Activated CD8-positive, alpha-beta memory T cell treated with anti-CD3 and anti-CD28 coated beads, Interleukin-2, amount 50 U/mL, for 24 hours (primary cell): ENCODE measurements around the gene GNG14.
"Not testable (repeated sequence)": the region's sequence is repeated elsewhere in the genome, so short reads cannot be mapped to it uniquely, and the experiment has no call there.

Source experiments
- DNase-seq: peaks from one replicate; pipeline ENCODE4 v3.0.0-alpha.2; 2020; ENCODE audit errors: extremely low read depth

GNG14 gene

GRCh38 chr19:12687496-12688196 lies at the start of gene GNG14:
TSS of gene GNG14 (plus strand) at chr19:12687998. CDS start at chr19:12688049, 51 bp downstream.
- no peak for DNase-seq

- DNase-seq: no peak
Observed at GRCh38 chr19:12638611-12639182, 49.1 kb upstream of the GNG14 start.

- peak; percentile 79 for DNase-seq
Observed at GRCh38 chr19:12639901-12640613, 47.7 kb upstream of the GNG14 start.

- DNase-seq: no peak
Observed at GRCh38 chr19:12641456-12641855, 46.3 kb upstream of the GNG14 start.

- no peak for DNase-seq
Observed at GRCh38 chr19:12642506-12642905, 45.3 kb upstream of the GNG14 start.

- DNase-seq: not testable (repeated sequence)
Observed at GRCh38 chr19:12643716-12644115, 44.1 kb upstream of the GNG14 start.

GRCh38 chr19:12646551-12646950 lies 41.2 kb upstream of the GNG14 start:
- DNase-seq: no peak

GRCh38 chr19:12647047-12647446 lies 40.8 kb upstream of the GNG14 start:
- no peak for DNase-seq

GRCh38 chr19:12647490-12648071 lies 40.2 kb upstream of the GNG14 start:
- DNase-seq: no peak

GRCh38 chr19:12648088-12648487 lies 39.7 kb upstream of the GNG14 start:
- no peak for DNase-seq

- DNase-seq: no peak
Observed at GRCh38 chr19:12649941-12650340, 37.9 kb upstream of the GNG14 start.

GRCh38 chr19:12652219-12652618 lies 35.6 kb upstream of the GNG14 start:
- no peak for DNase-seq

GRCh38 chr19:12655546-12655945 lies 32.3 kb upstream of the GNG14 start:
- DNase-seq: no peak

GRCh38 chr19:12656899-12657571 lies 30.8 kb upstream of the GNG14 start:
- no peak for DNase-seq

GRCh38 chr19:12657966-12658365 lies 29.8 kb upstream of the GNG14 start:
- no peak for DNase-seq

- DNase-seq: no peak
Observed at GRCh38 chr19:12660980-12661379, 26.8 kb upstream of the GNG14 start.

GRCh38 chr19:12664406-12665280 lies 23.2 kb upstream of the GNG14 start:
- no peak for DNase-seq

- no peak for DNase-seq
Observed at GRCh38 chr19:12665281-12665573, 22.6 kb upstream of the GNG14 start.

- DNase-seq: no peak
Observed at GRCh38 chr19:12665671-12666264, 22.0 kb upstream of the GNG14 start.

- DNase-seq: peak; percentile 45
Observed at GRCh38 chr19:12666265-12667048, 21.3 kb upstream of the GNG14 start, which contains the start of the genes MAN2B1 and WDR83. TSS of gene MAN2B1 (minus strand) at chr19:12666742. CDS start at chr19:12666701, 41 bp downstream. TSS of gene WDR83 (plus strand) at chr19:12666807. CDS start at chr19:12669791, 2,984 bp downstream.
